H9 (cell line): ENCODE data around the gene ITPR2. TPM values are rescaled to one million over a fixed set of nuclear protein-coding genes. Genes with fewer than 3 reads are reported as not detected.

Source experiments
- DNase-seq: peaks from one replicate; pipeline ENCODE4 v3.0.0-alpha.2; 2017
- H2AFZ ChIP-seq: one replicate; pipeline ENCODE4 v1.6.1; 2013; ENCODE audit warnings: mild to moderate bottlenecking, low read length, control low read depth, moderate library complexity
- H2AK5ac ChIP-seq: 2 replicates; pipeline ENCODE4 v1.6.1; 2013; ENCODE audit warnings: low read length, control low read depth, mixed read lengths; ENCODE audit not compliant: insufficient read length
- H2BK120ac ChIP-seq: one replicate; pipeline ENCODE4 v1.6.1; 2013; ENCODE audit warnings: low read depth, mild to moderate bottlenecking, low read length, control low read depth, inconsistent platforms; ENCODE audit not compliant: poor library complexity, severe bottlenecking
- H2BK12ac ChIP-seq: 2 replicates; pipeline ENCODE4 v1.6.1; 2013; ENCODE audit warnings: low read length, control low read depth, mixed read lengths, low read depth; ENCODE audit not compliant: insufficient read length
- H2BK15ac ChIP-seq: 2 replicates; pipeline ENCODE4 v1.6.1; 2013; ENCODE audit warnings: low read depth, low read length, control low read depth
- H2BK20ac ChIP-seq: one replicate; pipeline ENCODE4 v1.6.1; 2013; ENCODE audit warnings: low read depth, mild to moderate bottlenecking, low read length, control low read depth, inconsistent platforms; ENCODE audit not compliant: poor library complexity, severe bottlenecking
- H2BK5ac ChIP-seq: 2 replicates; pipeline ENCODE4 v1.6.1; 2013; ENCODE audit warnings: low read length, control low read depth, mixed read lengths; ENCODE audit not compliant: insufficient read length
- H3K14ac ChIP-seq: 2 replicates; pipeline ENCODE4 v1.6.1; 2013; ENCODE audit warnings: low read length, control low read depth; ENCODE audit not compliant: insufficient read depth
- H3K18ac ChIP-seq: 2 replicates; pipeline ENCODE4 v1.6.1; 2013; ENCODE audit warnings: low read depth, mild to moderate bottlenecking, mixed read lengths, low read length, control low read depth; ENCODE audit not compliant: insufficient read length
- H3K23ac ChIP-seq: 2 replicates; pipeline ENCODE4 v1.6.1; 2013; ENCODE audit warnings: low read length, control low read depth, mixed read lengths, low read depth; ENCODE audit not compliant: insufficient read length
- H3K23me2 ChIP-seq: 2 replicates; pipeline ENCODE4 v1.6.1; 2013; ENCODE audit warnings: low read depth, mild to moderate bottlenecking, mixed read lengths, low read length, control low read depth; ENCODE audit not compliant: insufficient read length, poor library complexity, severe bottlenecking
- H3K27ac ChIP-seq: 2 replicates; pipeline ENCODE4 v1.5.1; 2013; ENCODE audit warnings: low read length, control low read depth, mixed read lengths, low read depth; ENCODE audit not compliant: insufficient read length
- H3K27me3 ChIP-seq: 2 replicates; pipeline ENCODE4 v1.6.1; 2013; ENCODE audit warnings: low read length, control low read depth, inconsistent platforms; ENCODE audit not compliant: insufficient read depth
- H3K4ac ChIP-seq: 2 replicates; pipeline ENCODE4 v1.6.1; 2013; ENCODE audit warnings: low read depth, mild to moderate bottlenecking, control low read depth, inconsistent platforms, low read length, moderate library complexity
- H3K4me1 ChIP-seq: 2 replicates; pipeline ENCODE4 v1.6.1; 2013; ENCODE audit warnings: low read length, control low read depth, inconsistent platforms; ENCODE audit not compliant: insufficient read depth
- H3K4me2 ChIP-seq: 2 replicates; pipeline ENCODE4 v1.6.1; 2013; ENCODE audit warnings: low read length, control low read depth, mixed read lengths; ENCODE audit not compliant: insufficient read length, insufficient read depth
- H3K56ac ChIP-seq: 2 replicates; pipeline ENCODE4 v1.6.1; 2013; ENCODE audit warnings: low read depth, mild to moderate bottlenecking, mixed read lengths, low read length, control low read depth; ENCODE audit not compliant: insufficient read length
- H3K79me1 ChIP-seq: 2 replicates; pipeline ENCODE4 v1.6.1; 2013; ENCODE audit warnings: low read depth, mild to moderate bottlenecking, moderate library complexity, low read length, control low read depth, inconsistent platforms; ENCODE audit not compliant: insufficient read depth, poor library complexity, severe bottlenecking
- H3K79me2 ChIP-seq: 2 replicates; pipeline ENCODE4 v1.6.1; 2013; ENCODE audit warnings: low read length, control low read depth, inconsistent platforms; ENCODE audit not compliant: insufficient read depth
- H3K9ac ChIP-seq: 2 replicates; pipeline ENCODE4 v1.6.1; 2013; ENCODE audit warnings: low read length, control low read depth, mixed read lengths; ENCODE audit not compliant: insufficient read length; ENCODE audit errors: extremely low read depth
- H3K9me3 ChIP-seq: one replicate; pipeline ENCODE4 v1.6.1; 2013; ENCODE audit warnings: low read depth, low read length, inconsistent platforms; ENCODE audit not compliant: control insufficient read depth
- H3T11ph ChIP-seq: one replicate; pipeline ENCODE4 v1.6.1; 2013; ENCODE audit warnings: mild to moderate bottlenecking, low read length, control low read depth, inconsistent platforms
- H4K20me1 ChIP-seq: one replicate; pipeline ENCODE4 v1.6.1; 2013; ENCODE audit not compliant: control insufficient read depth, insufficient read length, insufficient read depth
- H4K5ac ChIP-seq: 2 replicates; pipeline ENCODE4 v1.6.1; 2013; ENCODE audit warnings: low read depth, mild to moderate bottlenecking, mixed read lengths, low read length, control low read depth; ENCODE audit not compliant: insufficient read length
- H4K8ac ChIP-seq: replicated peaks from 2 replicates; pipeline ENCODE4 v1.6.1; 2013; ENCODE audit warnings: low read length, control low read depth, mixed read lengths, low read depth; ENCODE audit not compliant: insufficient read length
- H4K91ac ChIP-seq: 2 replicates; pipeline ENCODE4 v1.6.1; 2013; ENCODE audit warnings: low read depth, mild to moderate bottlenecking, moderate library complexity, mixed read lengths, low read length, control low read depth; ENCODE audit not compliant: insufficient read length
- H3K27ac Mint-ChIP-seq, 3 experiments: 2 replicates in 2 of 3; 3 replicates in 1 of 3; pipeline ENCODE4 v1.8.0; 2020 to 2021; ENCODE audit warnings: mixed read lengths in 3 of 3, mild to moderate bottlenecking in 1 of 3, moderate library complexity in 1 of 3
- H3K27me3 Mint-ChIP-seq: 2 replicates; pipeline ENCODE4 v1.8.0; 2021; ENCODE audit warnings: low read depth, mild to moderate bottlenecking, moderate library complexity, mixed read lengths
- H3K36me3 Mint-ChIP-seq, 3 experiments: 2 replicates in 2 of 3; 3 replicates in 1 of 3; pipeline ENCODE4 v1.8.0; 2020 to 2021; ENCODE audit warnings: low read depth in 3 of 3, mixed read lengths in 3 of 3; ENCODE audit not compliant: insufficient read depth in 1 of 3
- H3K4me1 Mint-ChIP-seq, 2 experiments: 2 replicates each; pipeline ENCODE4 v1.8.0; 2020; ENCODE audit warnings: mixed read lengths in 2 of 2
- H3K4me3 Mint-ChIP-seq, 2 experiments: 2 replicates in 1 of 2; 3 replicates in 1 of 2; pipeline ENCODE4 v1.8.0; 2020 to 2021; ENCODE audit warnings: mild to moderate bottlenecking in 2 of 2, mixed read lengths in 2 of 2, moderate library complexity in 1 of 2
- H3K9me3 Mint-ChIP-seq, 2 experiments: 2 replicates in 1 of 2; 3 replicates in 1 of 2; pipeline ENCODE4 v1.8.0; 2020; ENCODE audit warnings: mild to moderate bottlenecking in 2 of 2, mixed read lengths in 2 of 2, moderate library complexity in 1 of 2
- CTCF ChIP-seq: fragments of 200-600 bp; sonication (generic); conservative IDR thresholded peaks from 3 replicates; pipeline ENCODE4 v1.8.0; 2021; ENCODE audit warnings: antibody characterized with exemption, mild to moderate bottlenecking
- WGBS: extraction: QIAGEN DNeasy Blood & Tissue Kit; methylation state at CpG from one replicate; pipeline ENCODE4 v1.1.7; 2013; ENCODE audit warnings: missing lambda C conversion rate, low lambda C conversion rate, mixed read lengths; ENCODE audit not compliant: insufficient read length; ENCODE audit errors: extremely low coverage; 5-methylcytosine and 5-hydroxymethylcytosine counted together
- total RNA-seq: library from RNA; stranded (reverse); gene quantifications from 2 replicates; pipeline ENCODE4 v1.2.1, GENCODE V29; 2021

Gene ITPR2
- total RNA-seq, 1 experiment from 2014 or later: 14.8 TPM

GRCh38 chr12:26711072-26711471 lies 121.9 kb downstream of the ITPR2 start:
- Mint-ChIP-seq H3K36me3 (peaks cover 4 to 12% (median 7%) of the 10 kb centered on the region in 3 experiments; a peak in 6 of 7 replicates), H3K4me1 (peaks cover 18 to 24% of the 10 kb centered on the region in 2 experiments), H3K27ac (peak overlapping the region in 1 of 3 experiments; percentile 13; a peak in 1 of 7 replicates), H3K27me3 (no peaks in the 10 kb centered on the region), H3K4me3 (no peak overlapping the region), H3K9me3 (no peaks in the 10 kb centered on the region)
- Histone ChIP-seq H2AFZ (no peak overlapping the region), H2BK5ac (no peak overlapping the region), H4K20me1 (no peaks in the 10 kb centered on the region), H3K9me3 (no peaks in the 10 kb centered on the region), H3T11ph (no peak overlapping the region), H3K79me2 (no peaks in the 10 kb centered on the region), H3K18ac (no peak overlapping the region), H3K79me1 (no peaks in the 10 kb centered on the region), H4K8ac (no peak overlapping the region), H3K4ac (no peak overlapping the region), H3K4me2 (no peak overlapping the region), H3K9ac (no peak overlapping the region), H3K56ac (no peak overlapping the region), H3K4me1 (peaks cover 3% of the 10 kb centered on the region; the same call in 1 of the 2 replicates), H3K14ac (no peak overlapping the region), H3K23ac (no peak overlapping the region), H4K91ac (no peak overlapping the region), H3K27me3 (no peaks in the 10 kb centered on the region; the same call in 1 of the 2 replicates), H3K23me2 (no peaks in the 10 kb centered on the region), H3K27ac (no peak overlapping the region), H4K5ac (no peak overlapping the region), H2BK12ac (no peak overlapping the region), H2BK20ac (no peak overlapping the region), H2BK120ac (no peak overlapping the region), H2AK5ac (no peak overlapping the region), H2BK15ac (no peak overlapping the region)
- no CpG with 5 or more reads among the region's 5 CpGs for WGBS
- DNase-seq: no peak
- no peak for TF ChIP-seq CTCF
